Osteocyte (in vitro differentiated cells): ENCODE data around the gene STAMBPL1. TPM values are rescaled to one million over a fixed set of nuclear protein-coding genes. Genes with fewer than 3 reads are reported as not detected.
"Not testable (repeated sequence)": the region's sequence is repeated elsewhere in the genome, so short reads cannot be mapped to it uniquely, and the experiment has no call there.

ENCODE experiments used
- DNase-seq: peaks from one replicate; pipeline ENCODE4 v3.0.0; 2021; ENCODE audit warnings: mixed read lengths; ENCODE audit not compliant: unreplicated experiment; ENCODE audit errors: extremely low spot score
- H3K27ac Mint-ChIP-seq: one replicate; pipeline ENCODE4 v1.8.0; 2021; ENCODE audit warnings: mild to moderate bottlenecking, mixed read lengths; ENCODE audit not compliant: unreplicated experiment
- H3K27me3 Mint-ChIP-seq: one replicate; pipeline ENCODE4 v1.8.0; 2021; ENCODE audit warnings: mixed read lengths; ENCODE audit not compliant: unreplicated experiment
- H3K36me3 Mint-ChIP-seq: one replicate; pipeline ENCODE4 v1.8.0; 2021; ENCODE audit warnings: mixed read lengths; ENCODE audit not compliant: unreplicated experiment
- H3K4me1 Mint-ChIP-seq: one replicate; pipeline ENCODE4 v1.8.0; 2021; ENCODE audit warnings: mixed read lengths; ENCODE audit not compliant: unreplicated experiment
- H3K4me3 Mint-ChIP-seq: one replicate; pipeline ENCODE4 v1.8.0; 2021; ENCODE audit warnings: mild to moderate bottlenecking, moderate library complexity, mixed read lengths; ENCODE audit not compliant: unreplicated experiment
- H3K9me3 Mint-ChIP-seq: one replicate; pipeline ENCODE4 v1.8.0; 2021; ENCODE audit warnings: mixed read lengths; ENCODE audit not compliant: unreplicated experiment
- CTCF ChIP-seq: fragments of 200-600 bp; sonication (generic); IDR thresholded peaks from 2 replicates; pipeline ENCODE4 v1.5.0; 2021; ENCODE audit warnings: antibody characterized with exemption, mild to moderate bottlenecking, moderate library complexity
- total RNA-seq: library from RNA; stranded (reverse); gene quantifications from 2 replicates; pipeline ENCODE4 v1.2.1, GENCODE V29; 2021

Gene STAMBPL1
- total RNA-seq, 1 donor from 2014 or later: 4.8 TPM

- H3K4me1 Mint-ChIP-seq: peaks cover 20% of the 10 kb centered on the region
- DNase-seq: no peak
- H3K9me3 Mint-ChIP-seq: no peaks in the 10 kb centered on the region
- no peak for TF ChIP-seq CTCF
- no peaks in the 10 kb centered on the region for H3K36me3 Mint-ChIP-seq
- no peak overlapping the region for H3K4me3 Mint-ChIP-seq
- peaks cover 4% of the 10 kb centered on the region for H3K27me3 Mint-ChIP-seq
- H3K27ac Mint-ChIP-seq: no peak overlapping the region
These were observed 2.7 kb upstream of the STAMBPL1 start for GRCh38 chr10:88877298-88877697.

- H3K27me3 Mint-ChIP-seq: no peaks in the 10 kb centered on the region
- TF ChIP-seq CTCF: peak; percentile 41
- no peaks in the 10 kb centered on the region for H3K36me3 Mint-ChIP-seq
These were observed 434 bp downstream of the STAMBPL1 start for GRCh38 chr10:88880282-88881076.

GRCh38 chr10:88881320-88881719, 1.3 kb downstream of the STAMBPL1 start:
- no peak for DNase-seq
- peak overlapping the region; percentile 95 for H3K4me3 Mint-ChIP-seq
- no peaks in the 10 kb centered on the region for H3K27me3 Mint-ChIP-seq
- peaks cover 37% of the 10 kb centered on the region for H3K4me1 Mint-ChIP-seq
- H3K36me3 Mint-ChIP-seq: no peaks in the 10 kb centered on the region
- TF ChIP-seq CTCF: no peak
- H3K9me3 Mint-ChIP-seq: no peaks in the 10 kb centered on the region
- H3K27ac Mint-ChIP-seq: peak overlapping the region; percentile 88

More at GRCh38 chr10:88880282-88881076, 434 bp downstream of the STAMBPL1 start:
- peaks cover 37% of the 10 kb centered on the region for H3K4me1 Mint-ChIP-seq
- H3K4me3 Mint-ChIP-seq: peak overlapping the region; percentile 95
- peak; percentile 89 for DNase-seq
- H3K9me3 Mint-ChIP-seq: no peaks in the 10 kb centered on the region
- peak overlapping the region; percentile 88 for H3K27ac Mint-ChIP-seq

- no peak for TF ChIP-seq CTCF
- Mint-ChIP-seq H3K27ac (peak overlapping the region; percentile 88), H3K4me1 (peaks cover 37% of the 10 kb centered on the region), H3K36me3 (no peaks in the 10 kb centered on the region), H3K4me3 (peak overlapping the region; percentile 42), H3K27me3 (no peaks in the 10 kb centered on the region), H3K9me3 (no peaks in the 10 kb centered on the region)
- no peak for DNase-seq
These were observed 2.0 kb downstream of the STAMBPL1 start for GRCh38 chr10:88881922-88882645.

GRCh38 chr10:88882646-88883447, 2.8 kb downstream of the STAMBPL1 start:
- H3K9me3 Mint-ChIP-seq, H3K36me3 Mint-ChIP-seq, H3K27me3 Mint-ChIP-seq, DNase-seq: not testable (repeated sequence)
- H3K4me1 Mint-ChIP-seq: peaks cover 37% of the 10 kb centered on the region
- H3K4me3 Mint-ChIP-seq: peak overlapping the region; percentile 42
- H3K27ac Mint-ChIP-seq: peak overlapping the region; percentile 88
